HL-60/S4 (cell line): ENCODE measurements around the gene BTG2.
"Not testable (repeated sequence)": the region's sequence is repeated elsewhere in the genome, so short reads cannot be mapped to it uniquely, and the experiment has no call there.

Source experiments
- in situ Hi-C: fragments of 300-500 bp; cut with MboI; formaldehyde crosslinking; loops from 2 replicates; pipeline ENCODE4 v1.14.3; 2022; ENCODE audit warnings: low sequenced_read_pairs

The BTG2 gene, protein sequence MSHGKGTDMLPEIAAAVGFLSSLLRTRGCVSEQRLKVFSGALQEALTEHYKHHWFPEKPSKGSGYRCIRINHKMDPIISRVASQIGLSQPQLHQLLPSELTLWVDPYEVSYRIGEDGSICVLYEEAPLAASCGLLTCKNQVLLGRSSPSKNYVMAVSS

GRCh38 chr1:203304919-203305808 lies at the start of gene BTG2:
Gene BTG2, plus strand, starts transcription at chr1:203305519. Its CDS starts 88 bp downstream, at chr1:203305607.
- in situ Hi-C loops = no loop called here

- in situ Hi-C loops = loop anchor here (10.0 kb wide), 1 partner anchor 1048 kb away; no protein-coding TSS in a partner anchor
These were observed 48.7 kb upstream of the BTG2 start for GRCh38 chr1:203256636-203257035.

DNA sequence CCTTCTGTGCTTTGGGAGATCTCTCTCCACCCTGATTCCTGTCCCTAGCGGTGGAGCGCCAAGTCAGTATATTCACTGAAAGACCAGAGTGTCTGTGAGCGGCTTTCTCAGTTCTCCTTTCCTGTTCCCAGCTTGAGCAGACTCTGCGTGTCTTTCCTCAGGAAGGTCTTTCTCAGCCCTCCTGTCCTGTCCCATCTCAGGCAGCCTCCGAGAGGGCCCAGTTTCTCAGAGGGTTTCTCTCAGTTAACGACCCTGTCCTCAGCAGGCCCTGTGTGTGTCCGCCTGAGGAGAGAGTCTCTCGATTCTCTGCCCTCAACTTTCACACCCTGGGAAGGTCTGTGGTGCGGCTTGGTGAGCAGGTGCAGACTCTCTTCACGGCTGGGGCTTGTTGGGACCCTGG lies 41.8 kb upstream of the BTG2 start:
- in situ Hi-C loops = no loop called here

- in situ Hi-C loops = no loop called here
These were observed 41.2 kb upstream of the BTG2 start for GRCh38 chr1:203264052-203264501.

DNA sequence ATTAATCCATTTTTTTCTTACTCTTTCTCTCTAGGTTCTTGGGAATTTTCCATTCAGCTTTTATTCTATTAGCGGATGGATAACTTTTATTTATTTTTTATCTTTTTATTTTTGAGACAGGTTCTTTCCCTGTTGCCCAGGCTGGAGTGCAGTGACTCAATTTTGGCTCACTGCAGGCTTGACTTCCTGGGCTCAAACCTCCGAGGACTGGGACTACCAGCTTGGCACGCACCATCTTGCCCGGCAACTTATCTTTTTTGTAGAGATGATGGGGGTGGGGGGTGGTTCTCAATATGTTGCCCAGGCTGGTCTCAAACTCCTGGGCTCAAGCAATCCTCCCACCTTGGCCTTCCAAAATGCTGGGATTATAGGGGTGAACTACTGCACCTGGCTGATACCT lies 39.8 kb upstream of the BTG2 start:
- in situ Hi-C loops = no loop called here

DNA sequence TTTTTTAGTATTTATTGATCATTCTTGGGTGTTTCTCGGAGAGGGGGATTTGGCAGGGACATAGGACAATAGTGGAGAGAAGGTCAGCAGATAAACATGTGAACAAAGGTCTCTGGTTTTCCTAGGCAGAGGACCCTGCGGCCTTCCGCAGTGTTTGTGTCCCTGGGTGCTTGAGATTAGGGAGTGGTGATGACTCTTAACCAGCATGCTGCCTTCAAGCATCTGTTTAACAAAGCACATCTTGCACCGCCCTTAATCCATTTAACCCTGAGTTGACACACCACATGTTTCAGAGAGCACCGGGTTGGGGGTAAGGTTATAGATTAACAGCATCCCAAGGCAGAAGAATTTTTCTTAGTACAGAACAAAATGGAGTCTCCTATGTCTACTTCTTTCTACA lies 39.2 kb upstream of the BTG2 start:
- in situ Hi-C loops = not testable (repeated sequence)

DNA sequence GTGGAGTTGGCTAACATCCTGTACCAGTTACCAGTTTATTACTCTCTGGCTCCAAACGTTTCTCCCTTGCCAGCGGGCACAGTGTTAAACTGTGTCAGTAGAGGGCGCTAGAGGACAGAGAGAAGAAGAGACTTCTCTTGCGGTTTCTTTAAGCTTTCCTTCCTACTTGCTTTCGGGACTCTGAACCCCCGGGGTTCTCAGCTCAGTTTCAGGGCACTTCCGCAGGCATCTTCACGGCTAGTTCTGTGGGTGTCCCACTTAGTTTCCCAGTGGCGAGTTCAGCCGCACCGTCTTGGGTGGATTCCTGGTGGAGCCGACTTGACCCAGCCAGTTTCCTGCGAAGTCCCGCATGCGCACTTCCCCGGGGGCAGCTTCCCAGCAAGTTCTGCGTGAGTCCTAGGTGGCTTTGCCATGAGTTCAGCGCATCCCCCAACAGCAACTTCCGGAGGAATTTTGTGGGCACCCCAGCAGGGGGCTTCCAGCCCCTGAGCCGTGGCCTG lies 37.9 kb upstream of the BTG2 start:
- in situ Hi-C loops = no loop called here

DNA sequence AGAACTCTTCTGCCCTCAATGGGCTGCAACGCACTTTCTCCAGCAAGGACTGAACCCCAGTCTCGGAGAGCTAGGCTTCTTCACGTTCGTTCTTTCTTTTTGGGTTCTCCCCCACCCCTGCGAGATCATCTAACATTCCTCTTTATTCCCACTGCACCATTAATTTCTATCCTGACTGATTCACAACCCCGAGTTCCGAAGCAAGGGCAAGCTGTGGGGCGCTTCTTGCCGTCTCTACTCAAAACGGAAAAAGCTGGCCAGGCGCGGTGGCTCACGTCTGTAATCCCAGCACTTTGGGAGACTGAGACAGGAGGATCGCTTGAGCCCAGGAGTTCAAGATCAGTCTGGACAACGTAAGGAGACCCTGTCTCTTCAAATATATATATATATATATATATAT lies 37.4 kb upstream of the BTG2 start:
- in situ Hi-C loops = no loop called here

DNA sequence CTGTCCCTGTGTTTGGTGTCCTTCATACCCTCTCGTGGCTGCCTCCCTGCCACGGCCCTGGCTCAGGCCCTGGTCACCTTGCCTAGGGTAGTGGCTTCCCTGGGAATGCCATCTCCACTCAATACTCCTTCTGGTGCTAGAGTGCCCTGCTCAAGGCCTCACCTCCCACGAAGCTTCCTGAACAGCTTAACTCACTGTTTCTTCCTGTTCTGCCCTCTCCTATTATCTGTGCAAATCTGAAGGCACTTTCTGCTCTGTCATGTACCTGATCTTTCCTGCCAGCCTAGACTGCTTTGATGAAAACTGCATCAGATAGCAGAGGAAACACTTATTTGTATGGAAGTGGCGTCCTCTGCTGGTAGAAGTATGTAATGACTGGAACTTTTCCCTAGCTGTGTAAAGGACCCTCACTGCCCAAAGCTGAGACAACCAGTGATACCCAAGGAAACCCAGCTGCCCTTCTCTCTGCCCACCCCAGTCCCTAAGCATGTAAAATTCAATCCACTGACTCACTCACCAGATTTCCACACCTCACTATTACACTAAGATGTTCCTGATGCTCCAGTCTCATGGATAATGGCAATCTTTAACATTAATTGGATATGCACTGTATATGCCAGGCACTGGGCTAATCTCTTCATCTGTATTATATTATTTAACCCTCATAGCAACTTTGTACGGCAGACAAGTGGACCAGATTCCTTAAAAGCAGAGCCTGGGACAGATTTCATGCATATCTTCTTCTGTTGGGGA lies 36.2 kb upstream of the BTG2 start:
- in situ Hi-C loops = no loop called here

- in situ Hi-C loops = loop anchor here (5.0 kb wide), 3 partner anchors 68 to 232 kb away; no protein-coding TSS in a partner anchor
These were observed 35.7 kb upstream of the BTG2 start for GRCh38 chr1:203269654-203270020.

- in situ Hi-C loops = loop anchor here (5.0 kb wide), 3 partner anchors 67 to 233 kb away; no protein-coding TSS in a partner anchor
These were observed 34.9 kb upstream of the BTG2 start for GRCh38 chr1:203270448-203270847.

DNA sequence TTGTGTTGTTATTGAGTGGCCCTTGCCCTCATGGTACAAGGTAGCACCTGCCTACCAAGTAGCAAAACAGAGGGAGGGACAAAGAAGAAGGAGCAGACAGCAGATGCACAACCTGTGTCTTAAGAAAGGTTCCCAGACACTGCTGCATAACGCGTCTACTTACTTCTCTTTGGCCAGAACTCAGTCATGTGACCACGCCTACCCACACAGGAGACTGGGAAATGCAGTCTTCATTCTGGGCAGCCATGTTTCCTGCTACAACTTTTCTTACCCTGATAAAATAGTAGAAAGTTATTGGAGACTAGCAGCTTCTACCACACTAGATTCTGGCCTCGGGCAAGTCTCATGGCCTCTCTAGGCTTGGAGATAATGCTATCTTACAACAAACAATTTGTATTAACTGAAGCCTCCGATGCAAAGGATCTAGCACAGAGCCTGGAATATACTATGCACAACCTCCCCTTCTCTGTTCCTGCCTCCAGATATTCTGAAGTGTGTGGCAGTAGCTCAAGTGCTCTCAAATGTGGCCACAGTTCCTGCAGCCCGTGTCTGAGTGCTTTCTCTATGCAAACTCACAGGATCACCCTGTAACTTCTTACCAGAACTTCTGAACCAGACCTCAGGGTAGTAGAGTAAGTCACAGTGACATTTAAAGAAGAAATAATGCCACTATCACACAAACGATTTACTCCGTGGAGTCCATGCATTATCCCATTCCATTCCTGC lies 34.1 kb upstream of the BTG2 start:
- in situ Hi-C loops = loop anchor here (5.0 kb wide), 3 partner anchors 66 to 234 kb away; no protein-coding TSS in a partner anchor

DNA sequence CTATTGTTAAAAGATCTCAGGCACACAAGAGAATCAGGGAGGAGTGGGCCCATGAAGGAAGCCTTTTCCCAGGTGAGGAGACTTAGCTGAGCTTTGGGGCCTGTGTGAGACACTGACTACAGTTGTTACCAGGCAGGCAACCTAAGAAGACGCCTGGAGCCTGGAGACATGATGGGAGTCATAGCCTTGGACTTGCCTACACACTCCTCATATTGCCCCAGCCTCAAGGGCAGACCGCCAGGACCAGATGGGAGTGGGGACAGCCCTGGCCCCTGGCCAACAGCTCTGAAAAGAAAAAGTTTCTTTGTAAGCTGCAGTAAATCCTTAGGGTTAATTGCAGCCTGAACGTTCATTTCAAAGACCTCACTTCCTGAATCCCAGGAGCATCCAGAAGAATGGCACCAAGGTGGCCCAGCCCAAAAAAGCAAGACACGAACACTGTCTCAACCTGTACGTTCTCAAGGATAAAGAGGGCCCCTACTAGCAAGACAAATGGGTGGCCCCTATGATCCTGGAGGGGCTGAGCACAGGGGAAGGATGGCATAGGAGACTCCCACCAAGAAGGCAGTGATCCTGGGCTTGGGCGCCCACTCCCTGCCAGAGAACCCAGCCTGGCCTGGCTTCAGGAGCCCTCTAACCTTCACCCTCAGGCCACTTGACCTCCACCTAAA lies 33.2 kb upstream of the BTG2 start:
- in situ Hi-C loops = loop anchor here (5.0 kb wide), 3 partner anchors 65 to 235 kb away; no protein-coding TSS in a partner anchor

DNA sequence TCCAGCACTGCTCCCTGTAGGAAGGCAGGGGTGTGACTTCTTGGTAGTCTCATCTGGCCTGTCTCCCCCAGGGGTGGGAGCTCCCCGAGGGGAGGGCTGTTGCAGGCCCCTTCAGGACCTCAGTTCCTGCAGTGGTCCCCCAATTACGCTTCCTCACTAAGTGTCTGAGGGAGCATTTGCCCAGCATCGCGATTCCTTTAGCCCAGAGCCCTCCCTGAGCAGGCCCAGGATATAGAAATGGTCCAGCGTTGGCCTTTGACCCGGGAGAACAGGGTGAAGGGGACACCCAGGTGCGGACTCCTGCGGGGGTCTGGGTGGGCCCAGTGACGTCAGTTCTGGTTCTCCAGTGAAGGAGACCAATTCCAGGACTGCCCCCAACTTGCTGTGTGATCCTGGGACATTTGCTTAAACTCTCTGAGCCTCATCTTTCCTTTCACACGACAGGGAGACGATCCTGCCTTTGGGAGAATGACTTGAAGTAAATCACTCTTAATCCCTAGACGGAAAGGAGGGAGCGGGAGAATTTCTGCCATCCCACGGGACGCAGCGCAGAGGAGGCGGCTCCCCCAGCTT lies 32.6 kb upstream of the BTG2 start:
- in situ Hi-C loops = loop anchor here (5.0 kb wide), 3 partner anchors 65 to 235 kb away; no protein-coding TSS in a partner anchor

DNA sequence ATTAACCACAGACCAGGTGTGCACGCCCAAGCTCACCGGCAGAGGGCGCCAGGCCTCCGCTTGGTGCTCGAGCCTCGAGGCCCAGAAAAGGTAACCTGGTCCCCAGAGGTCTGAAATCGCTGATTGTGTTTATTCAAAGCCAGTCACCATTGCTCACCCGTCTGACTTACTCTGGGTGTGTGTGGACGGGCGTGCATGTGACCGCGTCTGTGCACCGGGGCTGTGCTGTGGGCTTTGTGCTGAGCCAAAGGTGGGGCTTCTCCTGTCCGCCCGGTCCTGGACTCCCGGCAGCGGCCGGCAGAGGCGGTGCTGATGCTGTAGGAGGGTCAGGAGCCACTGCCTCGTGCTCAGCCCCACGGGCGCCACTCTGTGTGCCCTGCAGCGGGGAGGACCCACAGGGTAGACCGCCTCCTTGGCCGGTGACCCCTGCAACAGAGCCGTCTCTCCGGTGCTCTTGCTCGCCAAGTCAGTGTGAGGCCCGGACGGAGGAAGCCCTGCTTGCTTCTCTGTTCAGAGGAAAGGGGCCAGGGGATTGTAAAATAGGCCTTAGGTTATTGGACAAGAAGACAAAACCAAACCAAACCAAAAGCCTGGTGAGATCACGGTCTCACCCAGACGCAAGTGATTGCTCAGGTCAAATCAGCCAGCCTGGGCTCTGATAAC lies 32.0 kb upstream of the BTG2 start:
- in situ Hi-C loops = loop anchor here (5.0 kb wide), 3 partner anchors 64 to 236 kb away; no protein-coding TSS in a partner anchor

DNA sequence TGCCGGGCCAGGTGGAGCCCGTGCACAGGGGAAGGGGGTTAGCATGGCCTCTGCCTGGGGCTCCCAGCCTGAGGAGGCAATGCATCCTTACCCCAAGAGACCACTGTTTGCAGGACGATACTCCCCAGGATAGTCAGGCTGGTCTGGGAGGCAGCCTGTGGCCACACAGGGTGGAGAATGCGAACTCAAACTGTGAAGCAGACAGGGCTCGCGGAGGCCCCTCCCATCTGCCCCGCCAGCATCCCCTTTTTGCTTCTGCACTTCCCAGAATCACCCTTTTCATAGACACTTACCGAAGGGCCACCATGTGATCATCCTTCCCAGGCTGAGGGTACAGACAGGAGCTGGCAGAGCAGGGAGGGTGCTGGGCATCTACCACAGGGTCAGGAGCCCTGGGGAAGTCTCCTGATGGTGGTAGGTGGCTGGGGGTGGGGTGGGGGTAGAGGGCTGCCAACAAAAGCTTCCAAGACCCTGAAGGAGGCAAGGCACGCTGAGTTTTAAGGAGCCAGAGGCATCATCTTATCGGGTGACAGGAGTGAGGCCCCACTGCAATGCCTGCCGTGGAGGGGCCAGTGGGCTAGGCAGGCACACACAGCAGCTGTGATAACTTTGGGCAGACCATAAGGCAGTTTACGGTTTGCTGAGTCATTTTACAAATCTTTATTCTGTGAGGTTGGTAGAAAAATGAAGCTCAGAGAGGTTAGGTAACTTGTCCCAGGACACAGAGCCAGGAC lies 31.3 kb upstream of the BTG2 start:
- in situ Hi-C loops = loop anchor here (5.0 kb wide), 3 partner anchors 63 to 237 kb away; no protein-coding TSS in a partner anchor

- in situ Hi-C loops = loop anchor here (5.0 kb wide), 3 partner anchors 63 to 237 kb away; no protein-coding TSS in a partner anchor
These were observed 30.5 kb upstream of the BTG2 start for GRCh38 chr1:203274603-203275381.
